Astrocyte (in vitro differentiated cells and primary cell): Measurements from ENCODE around the gene PLIN5. TPM values are rescaled to one million over a fixed set of nuclear protein-coding genes. Genes with fewer than 3 reads are reported as not detected.

ENCODE experiments used
- DNase-seq: peaks from one replicate; pipeline ENCODE4 v3.0.0-alpha.2; 2010; ENCODE audit warnings: low read depth
- FAIRE-seq: peaks from 2 replicates; lab custom pipeline; 2011; peaks lifted over from hg19 to GRCh38; lab: Jason Lieb, UNC
- H2AFZ ChIP-seq: 2 replicates; pipeline ENCODE4 v1.6.0; 2012; ENCODE audit warnings: low read depth, low read length, inconsistent platforms
- H3K27ac ChIP-seq: 2 replicates; pipeline ENCODE4 v1.5.1; 2011; ENCODE audit warnings: low read depth, low read length, inconsistent platforms
- H3K27me3 ChIP-seq: 2 replicates; pipeline ENCODE4 v1.6.0; 2011; ENCODE audit warnings: low read length, inconsistent platforms; ENCODE audit not compliant: insufficient read depth
- H3K36me3 ChIP-seq: 2 replicates; pipeline ENCODE4 v1.5.1; 2011; ENCODE audit warnings: low read length, inconsistent platforms; ENCODE audit not compliant: insufficient read depth
- H3K4me1 ChIP-seq: 2 replicates; pipeline ENCODE4 v1.5.1; 2011; ENCODE audit warnings: low read length, inconsistent platforms; ENCODE audit not compliant: insufficient read depth
- H3K4me2 ChIP-seq: 2 replicates; pipeline ENCODE4 v1.6.0; 2012; ENCODE audit warnings: low read length, inconsistent platforms
- H3K4me3 ChIP-seq: 2 replicates; pipeline ENCODE4 v1.5.1; 2011; ENCODE audit warnings: low read depth, mild to moderate bottlenecking, low read length, inconsistent platforms; ENCODE audit not compliant: insufficient read depth
- H3K79me2 ChIP-seq: 2 replicates; pipeline ENCODE4 v1.6.0; 2012; ENCODE audit warnings: mild to moderate bottlenecking, low read length, inconsistent platforms; ENCODE audit not compliant: insufficient read depth
- H3K9ac ChIP-seq: 2 replicates; pipeline ENCODE4 v1.6.0; 2012; ENCODE audit warnings: mild to moderate bottlenecking, low read length, inconsistent platforms
- H3K9me3 ChIP-seq: 2 replicates; pipeline ENCODE4 v1.5.1; 2012; ENCODE audit warnings: low read depth, mild to moderate bottlenecking, low read length, inconsistent platforms; ENCODE audit not compliant: insufficient read depth
- H4K20me1 ChIP-seq: 2 replicates; pipeline ENCODE4 v1.6.0; 2012; ENCODE audit warnings: low read length, inconsistent platforms; ENCODE audit not compliant: insufficient read depth
- H3K27ac Mint-ChIP-seq: one replicate; pipeline ENCODE4 v1.8.0; 2021; ENCODE audit warnings: mild to moderate bottlenecking, mixed read lengths; ENCODE audit not compliant: unreplicated experiment
- H3K27me3 Mint-ChIP-seq: one replicate; pipeline ENCODE4 v1.8.0; 2021; ENCODE audit warnings: low read depth, mixed read lengths; ENCODE audit not compliant: unreplicated experiment
- H3K36me3 Mint-ChIP-seq: one replicate; pipeline ENCODE4 v1.8.0; 2021; ENCODE audit warnings: low read depth, mixed read lengths; ENCODE audit not compliant: unreplicated experiment
- H3K4me1 Mint-ChIP-seq: one replicate; pipeline ENCODE4 v1.8.0; 2021; ENCODE audit warnings: low read depth, mixed read lengths; ENCODE audit not compliant: unreplicated experiment
- H3K4me3 Mint-ChIP-seq: one replicate; pipeline ENCODE4 v1.8.0; 2021; ENCODE audit warnings: mild to moderate bottlenecking, moderate library complexity, mixed read lengths; ENCODE audit not compliant: unreplicated experiment
- H3K9me3 Mint-ChIP-seq: one replicate; pipeline ENCODE4 v1.8.0; 2021; ENCODE audit warnings: mild to moderate bottlenecking, mixed read lengths; ENCODE audit not compliant: unreplicated experiment
- CTCF ChIP-seq: IDR thresholded peaks from 2 replicates; pipeline ENCODE4 v1.5.1; 2011; ENCODE audit warnings: low read depth, mild to moderate bottlenecking, inconsistent platforms, low read length, moderate library complexity; ENCODE audit not compliant: insufficient read depth
- EZH2 ChIP-seq: IDR thresholded peaks from 2 replicates; pipeline ENCODE4 v1.6.1; 2012; ENCODE audit warnings: mild to moderate bottlenecking, low read length, inconsistent platforms; ENCODE audit not compliant: insufficient read depth
- total RNA-seq: library from RNA; stranded (reverse); gene quantifications from 2 replicates; pipeline ENCODE4 v1.2.1, GENCODE V29; 2021

Gene PLIN5
- total RNA-seq, 1 donor from 2014 or later, result not detected

GRCh38 chr19:4493104-4493928, 41.7 kb downstream of the PLIN5 start:
- no peak overlapping the region for H2AFZ ChIP-seq
- H3K9me3 ChIP-seq, result no peaks in the 10 kb centered on the region
- no peaks in the 10 kb centered on the region for H3K27me3 Mint-ChIP-seq
- H3K9ac ChIP-seq, result peak overlapping the region; percentile 20
- H3K4me3 Mint-ChIP-seq, result no peak overlapping the region
- no peaks in the 10 kb centered on the region for H3K4me1 Mint-ChIP-seq
- no peak for TF ChIP-seq EZH2
- TF ChIP-seq CTCF, result no peak
- H3K4me3 ChIP-seq, result no peak overlapping the region
- DNase-seq (no peak), FAIRE-seq (no peak)
- no peak overlapping the region for H3K4me2 ChIP-seq
- H3K36me3 ChIP-seq, result peaks cover 13% of the 10 kb centered on the region
- peaks cover 5% of the 10 kb centered on the region for H3K36me3 Mint-ChIP-seq
- H3K9me3 Mint-ChIP-seq, result no peaks in the 10 kb centered on the region
- H3K79me2 ChIP-seq, result peaks cover 8% of the 10 kb centered on the region
- no peaks in the 10 kb centered on the region for H3K4me1 ChIP-seq
- H3K27ac ChIP-seq, result no peak overlapping the region
- no peaks in the 10 kb centered on the region for H3K27me3 ChIP-seq
- H4K20me1 ChIP-seq, result peaks cover 16% of the 10 kb centered on the region
- H3K27ac Mint-ChIP-seq, result no peak overlapping the region

- Mint-ChIP-seq H3K9me3 (no peaks in the 10 kb centered on the region), H3K27me3 (no peaks in the 10 kb centered on the region), H3K4me1 (no peaks in the 10 kb centered on the region), H3K27ac (no peak overlapping the region), H3K36me3 (peaks cover 5% of the 10 kb centered on the region), H3K4me3 (no peak overlapping the region)
- Histone ChIP-seq H3K4me3 (no peak overlapping the region), H4K20me1 (peaks cover 16% of the 10 kb centered on the region), H3K9ac (peak overlapping the region; percentile 20), H3K9me3 (no peaks in the 10 kb centered on the region), H3K36me3 (peaks cover 13% of the 10 kb centered on the region), H2AFZ (no peak overlapping the region), H3K27me3 (no peaks in the 10 kb centered on the region), H3K4me1 (no peaks in the 10 kb centered on the region), H3K4me2 (no peak overlapping the region), H3K27ac (no peak overlapping the region), H3K79me2 (peaks cover 8% of the 10 kb centered on the region)
- DNase-seq, result no peak
- peak; percentile 85 for FAIRE-seq
- no peak for TF ChIP-seq EZH2
- no peak for TF ChIP-seq CTCF
These were observed 42.5 kb downstream of the PLIN5 start for GRCh38 chr19:4492337-4493103.
